SK-MEL-5 (cell line): ENCODE results near the gene ZNF488. TPM values are rescaled to one million over a fixed set of nuclear protein-coding genes. Genes with fewer than 3 reads are reported as not detected.
A peak's percentile ranks its signal among the peaks of the same experiment; 100 is the strongest.

Source experiments
- DNase-seq: peaks from one replicate; pipeline ENCODE4 v3.0.0-alpha.2; 2016; ENCODE audit warnings: low read depth, low spot score
- in situ Hi-C: cut with HindIII; loops from 2 replicates; pipeline ENCODE4 v1.10.0; 2016; ENCODE audit warnings: low sequenced_read_pairs, high pct_unique_total_duplicates, low pct_unique_long_range_greater_than_20kb
- total RNA-seq: library from RNA; depleted of rRNA; stranded (reverse); fragments of >200 nt; shearing (Covaris generic); gene quantifications from 2 replicates; pipeline ENCODE4 v1.2.3, GENCODE V29; 2014

The ZNF488 gene
- total RNA-seq, 1 experiment from 2014 or later: not detected

DNA sequence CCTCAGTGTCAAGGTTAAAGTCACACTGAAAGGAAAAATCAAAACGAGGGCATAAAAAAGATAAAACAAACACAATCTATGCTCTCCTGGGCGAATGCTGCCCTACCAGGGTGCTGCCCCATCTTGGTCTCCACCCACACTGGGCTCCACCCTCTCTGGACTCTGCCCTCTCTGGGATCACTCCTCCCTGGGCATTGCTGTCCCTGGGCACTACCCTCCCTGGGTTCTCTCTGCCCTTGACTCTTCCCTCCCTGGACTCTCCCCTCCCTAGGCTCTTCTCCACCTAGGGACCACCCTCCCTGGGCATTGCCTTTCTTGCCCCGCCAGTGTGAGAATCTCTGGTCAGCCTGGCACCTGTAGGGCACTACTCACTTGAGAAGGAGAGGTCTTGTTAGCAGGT is 53.3 kb downstream of the ZNF488 start:
- in situ Hi-C loops: no loop called here
- DNase-seq: no peak

GRCh38 chr10:47330366-47330765 is 53.7 kb downstream of the ZNF488 start:
- no peak for DNase-seq
- in situ Hi-C loops: no loop called here

DNA sequence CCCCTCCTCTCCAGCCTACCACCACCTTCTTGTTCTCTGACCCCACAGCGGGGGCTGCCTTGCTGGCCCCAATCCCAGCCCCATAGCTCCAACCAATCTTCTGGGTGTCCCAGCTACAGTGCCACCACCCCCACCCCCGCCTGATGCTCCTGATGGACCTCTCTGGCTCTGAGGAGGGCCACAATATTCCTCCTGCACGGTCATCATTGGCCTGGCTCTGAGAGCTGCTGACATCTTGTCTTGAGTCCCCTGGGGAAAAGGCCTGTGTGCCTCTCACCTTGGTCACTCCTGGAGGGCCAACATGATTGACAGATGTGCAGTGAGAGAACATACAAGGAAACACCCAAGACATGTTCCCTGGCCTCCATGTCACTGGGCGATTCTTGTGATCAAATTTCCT is 54.2 kb downstream of the ZNF488 start:
- no peak for DNase-seq
- in situ Hi-C loops: no loop called here

DNA sequence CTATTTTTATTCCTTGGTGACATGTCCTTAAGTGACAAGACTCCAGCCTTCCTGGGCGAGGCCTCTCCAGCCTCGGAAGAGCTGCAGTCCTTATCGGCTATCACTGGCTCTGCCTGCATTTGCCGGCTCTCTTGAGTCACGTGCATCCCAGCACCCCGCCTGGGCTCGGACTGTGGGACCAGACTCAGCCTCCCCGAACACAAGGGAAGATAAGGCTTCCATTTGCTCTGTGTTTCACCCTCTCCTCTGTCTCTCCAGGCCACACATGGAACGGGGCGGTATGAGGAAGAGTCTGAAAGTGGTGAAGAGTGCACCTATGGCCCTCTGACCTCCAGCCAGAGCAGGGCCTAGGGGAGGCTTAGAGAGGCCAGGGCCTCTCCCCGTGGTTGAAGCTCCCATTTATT is 57.2 kb downstream of the ZNF488 start:
- in situ Hi-C loops: no loop called here
- no peak for DNase-seq

DNA sequence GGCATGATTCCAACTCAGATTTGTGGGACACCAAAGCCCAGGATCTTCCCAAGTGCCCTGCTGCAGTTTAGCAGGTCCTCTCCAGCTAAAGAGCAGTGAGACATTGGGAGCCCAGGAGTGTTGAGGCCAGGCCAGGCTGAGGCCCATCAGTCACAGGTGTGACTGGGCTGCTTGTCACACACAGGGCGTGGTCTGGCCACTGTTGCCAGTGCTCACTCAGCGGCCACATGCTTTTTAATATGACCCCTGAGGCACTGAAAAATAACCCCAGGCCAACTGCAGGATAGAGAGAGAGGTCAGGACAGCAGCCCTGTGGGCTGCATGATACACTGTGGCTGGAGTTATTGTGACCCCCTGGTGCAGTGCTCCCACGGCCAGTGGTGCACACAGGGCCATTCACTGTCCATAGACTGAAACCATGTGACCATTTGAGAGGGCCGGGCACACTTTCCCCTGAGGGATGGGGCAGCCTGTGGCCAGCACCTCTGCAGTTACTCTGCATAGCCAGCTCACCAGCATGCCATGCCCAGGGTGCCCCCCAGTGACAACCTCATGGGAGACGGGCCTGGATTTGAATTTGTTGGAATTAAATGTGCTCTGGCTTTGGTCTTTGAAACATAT is 57.7 kb downstream of the ZNF488 start:
- in situ Hi-C loops: no loop called here
- no peak for DNase-seq

- DNase-seq: no peak
- in situ Hi-C loops: no loop called here
Measured at GRCh38 chr10:47325303-47326291, 58.5 kb downstream of the ZNF488 start.

- DNase-seq: no peak
- in situ Hi-C loops: no loop called here
Measured at GRCh38 chr10:47323636-47324296, 60.3 kb downstream of the ZNF488 start.

DNA sequence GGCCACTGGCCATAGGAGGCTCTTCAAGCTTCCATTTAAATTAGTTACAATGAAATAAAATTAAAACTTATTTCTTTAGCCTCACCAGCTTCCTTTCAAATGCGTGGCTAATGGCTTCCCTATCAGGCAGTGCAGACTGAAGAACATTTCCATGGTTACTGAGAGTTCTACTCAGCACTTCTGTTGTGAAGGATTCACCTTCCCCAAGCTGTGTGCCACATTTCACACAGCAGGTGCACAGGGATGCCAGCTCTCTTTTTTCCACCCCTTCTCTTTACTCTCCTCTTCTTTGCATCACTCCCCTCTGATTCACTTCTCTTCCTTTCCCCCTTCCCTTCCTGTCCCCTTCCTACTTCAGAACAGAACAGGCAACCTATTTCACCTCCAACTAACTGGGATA is 61.0 kb downstream of the ZNF488 start:
- in situ Hi-C loops: no loop called here

DNA sequence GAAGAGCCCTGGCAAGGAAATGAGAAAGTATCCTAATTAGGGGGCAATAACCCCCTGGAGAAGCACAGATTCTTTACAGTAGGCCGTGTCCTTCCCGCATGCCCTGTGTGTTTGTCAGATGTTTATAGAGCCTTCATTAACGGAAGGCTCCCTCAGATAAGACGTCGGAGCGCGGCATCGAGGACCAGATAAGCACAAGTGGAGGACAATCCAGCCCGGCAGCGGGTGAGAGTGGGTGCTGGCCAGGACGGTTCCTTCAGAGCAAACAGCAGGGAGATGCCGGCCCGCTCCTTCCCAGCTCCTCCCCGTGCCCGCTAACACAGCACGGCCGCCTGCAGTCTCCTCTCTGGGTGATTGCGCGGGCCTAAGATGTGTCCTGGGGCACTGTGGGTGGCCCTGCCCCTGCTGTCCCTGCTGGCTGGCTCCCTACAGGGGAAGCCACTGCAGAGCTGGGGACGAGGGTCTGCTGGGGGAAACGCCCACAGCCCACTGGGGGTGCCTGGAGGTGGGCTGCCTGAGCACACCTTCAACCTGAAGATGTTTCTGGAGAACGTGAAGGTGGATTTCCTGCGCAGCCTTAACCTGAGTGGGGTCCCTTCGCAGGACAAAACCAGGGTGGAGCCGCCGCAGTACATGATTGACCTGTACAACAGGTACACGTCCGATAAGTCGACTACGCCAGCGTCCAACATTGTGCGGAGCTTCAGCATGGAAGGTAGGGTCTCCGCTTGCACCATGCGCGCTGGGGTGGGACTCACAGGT is 61.6 kb downstream of the ZNF488 start, which contains the start of gene GDF2:
GDF2 (plus strand) TSS at position 155 of the 762 bp plus-strand sequence; CDS start at position 370, 215 bp downstream.
- in situ Hi-C loops: no loop called here
- no peak for DNase-seq

More for the DNA sequence above, 61.0 kb downstream of the ZNF488 start:
- DNase-seq: no peak

GRCh38 chr10:47321521-47322195 is 62.4 kb downstream of the ZNF488 start:
- no peak for DNase-seq
- in situ Hi-C loops: no loop called here

DNA sequence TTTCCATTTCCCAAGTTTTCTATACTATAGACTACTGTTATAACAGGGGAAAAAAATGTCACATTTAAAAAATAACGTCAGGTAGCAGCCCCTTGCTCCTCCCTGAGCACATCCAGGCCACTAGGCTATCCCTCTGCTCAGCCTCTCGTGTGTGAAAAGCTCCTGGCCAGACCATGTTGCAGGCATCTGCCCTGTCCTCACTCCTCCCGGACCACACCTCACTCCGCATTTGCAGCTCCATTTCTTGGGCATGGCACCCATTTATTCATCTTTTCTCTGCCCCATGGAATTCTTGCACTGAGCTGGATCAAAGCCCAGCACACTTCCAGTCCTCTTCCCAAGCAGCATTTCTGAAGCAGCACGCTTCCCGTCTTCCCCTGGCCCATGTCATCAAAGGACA is 63.3 kb downstream of the ZNF488 start:
- in situ Hi-C loops: no loop called here
- DNase-seq: no peak

DNA sequence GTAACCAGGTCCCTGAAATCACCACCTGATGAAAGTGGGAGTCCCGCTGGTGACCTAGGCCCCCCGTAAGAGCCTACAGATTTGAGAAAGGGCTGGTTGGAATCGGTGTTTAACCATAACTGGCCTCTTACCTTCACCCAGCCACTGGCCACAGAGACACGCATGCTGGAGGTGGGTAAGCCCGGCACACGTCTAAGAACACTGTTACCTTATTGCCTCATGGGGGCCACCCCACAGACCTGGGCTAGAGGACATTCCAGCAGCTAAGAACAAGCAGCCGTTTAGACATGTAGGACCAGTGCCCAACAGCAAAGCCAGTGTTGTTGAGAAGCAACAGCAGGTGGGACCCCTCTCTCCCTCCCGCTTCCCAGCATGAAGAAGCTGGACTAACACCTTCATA is 64.3 kb downstream of the ZNF488 start:
- in situ Hi-C loops: no loop called here
- no peak for DNase-seq

GRCh38 chr10:47318706-47319105 is 65.4 kb downstream of the ZNF488 start:
- DNase-seq: peak; percentile 56
- in situ Hi-C loops: no loop called here

- no peak for DNase-seq
- in situ Hi-C loops: no loop called here
Measured at GRCh38 chr10:47317251-47317650, 66.8 kb downstream of the ZNF488 start.

DNA sequence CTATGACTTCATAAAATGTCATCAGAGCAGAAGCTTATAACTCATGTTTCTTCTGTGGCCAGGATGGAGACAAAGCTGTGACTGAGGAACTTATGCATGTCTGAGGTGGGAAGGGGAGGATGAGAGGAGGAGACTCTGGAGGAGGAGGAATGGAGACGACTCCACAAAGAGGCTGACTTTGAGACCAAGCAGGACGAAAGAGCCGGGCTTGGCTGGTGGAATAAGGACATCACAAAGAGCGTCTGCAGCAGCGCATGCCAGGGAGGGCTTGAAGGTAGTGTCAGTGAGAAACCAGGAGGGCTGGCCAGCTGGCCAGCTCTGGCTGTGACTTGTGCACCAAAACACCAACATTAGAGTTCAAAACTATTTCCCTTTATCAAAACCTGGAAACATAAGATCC is 68.0 kb downstream of the ZNF488 start:
- DNase-seq: no peak
- in situ Hi-C loops: no loop called here
